Measurements from ENCODE around the gene SLC35D2. TPM values are rescaled to one million over a fixed set of nuclear protein-coding genes. Genes with fewer than 3 reads are reported as not detected.

SLC35D2 gene
- total RNA-seq, 1 experiment from 2014 or later, result 14.6 TPM

GRCh38 chr9:96367943-96368342 is 15.6 kb downstream of the SLC35D2 start:
- Mint-ChIP-seq H3K27ac (no peak overlapping the region), H3K36me3 (peaks cover 10% of the 10 kb centered on the region), H3K4me3 (no peak overlapping the region), H3K27me3 (ENCODE audit: low read depth) (no peaks in the 10 kb centered on the region), H3K4me1 (no peaks in the 10 kb centered on the region), H3K9me3 (peaks cover 6% of the 10 kb centered on the region; the same call in 1 of the 2 replicates)
- POLR2A ChIA-PET, result no interaction called here
- DNase-seq (ENCODE audit: low spot score) (no peak), ATAC-seq (no peak)
- CTCF ChIA-PET, result no interaction called here
- TF ChIP-seq MXD4 (CRISPR knock-in tag; IDR thresholded peaks at IDR 0.05; ENCODE audit: borderline replicate concordance) (no peak), HMGXB4 (CRISPR knock-in tag; IDR thresholded peaks at IDR 0.05) (no peak), FOXK1 (CRISPR knock-in tag; IDR thresholded peaks at IDR 0.05) (no peak), ETV6 (CRISPR knock-in tag; IDR thresholded peaks at IDR 0.05) (no peak), FOXP1 (CRISPR knock-in tag; IDR thresholded peaks at IDR 0.05; ENCODE audit: borderline replicate concordance) (no peak), TP53 (CRISPR knock-in tag; IDR thresholded peaks at IDR 0.05) (no peak), GABPB1 (CRISPR knock-in tag; IDR thresholded peaks at IDR 0.05) (no peak), PRRX2 (CRISPR knock-in tag; IDR thresholded peaks at IDR 0.05) (no peak)

- H3K4me1 Mint-ChIP-seq, result no peaks in the 10 kb centered on the region
- no peak for DNase-seq (ENCODE audit: low spot score)
- no peak for ATAC-seq
- no peak overlapping the region for H3K27ac Mint-ChIP-seq
- H3K9me3 Mint-ChIP-seq, result no peaks in the 10 kb centered on the region
- peaks cover 16% of the 10 kb centered on the region for H3K36me3 Mint-ChIP-seq
- CTCF ChIA-PET, result interaction anchor here (0.6 kb wide), 1 partner anchor 41 kb away, joined by 3 read pairs; no protein-coding TSS in a partner anchor
- POLR2A ChIA-PET, result interaction anchor here (0.6 kb wide), 1 partner anchor 1312 kb away, joined by 3 read pairs; no protein-coding TSS in a partner anchor
- H3K27me3 Mint-ChIP-seq (ENCODE audit: low read depth), result no peaks in the 10 kb centered on the region
- H3K4me3 Mint-ChIP-seq, result no peak overlapping the region
- no peak for TF ChIP-seq IRF1 (CRISPR knock-in tag; IDR thresholded peaks at IDR 0.05)
- TF ChIP-seq AFF4 (CRISPR knock-in tag; IDR thresholded peaks at IDR 0.05; ENCODE audit: borderline replicate concordance), result no peak
- no peak for TF ChIP-seq ATF1 (CRISPR knock-in tag; IDR thresholded peaks at IDR 0.05)
- TF ChIP-seq STAT6 (CRISPR knock-in tag; conservative IDR thresholded peaks at IDR 0.05; ENCODE audit: low read depth), result no peak
- no peak for TF ChIP-seq ESRRA (CRISPR knock-in tag; IDR thresholded peaks at IDR 0.05; ENCODE audit: borderline replicate concordance)
- no peak for TF ChIP-seq TEAD1 (CRISPR knock-in tag; IDR thresholded peaks at IDR 0.05)
- no peak for TF ChIP-seq AR (CRISPR knock-in tag; IDR thresholded peaks at IDR 0.05)
- no peak for TF ChIP-seq SOX15 (CRISPR knock-in tag; IDR thresholded peaks at IDR 0.05)
- TF ChIP-seq ETV6 (CRISPR knock-in tag; IDR thresholded peaks at IDR 0.05), result no peak
- no peak for TF ChIP-seq ZNF281 (CRISPR knock-in tag; IDR thresholded peaks at IDR 0.05)
- TF ChIP-seq MXD4 (CRISPR knock-in tag; IDR thresholded peaks at IDR 0.05; ENCODE audit: borderline replicate concordance), result no peak
- no peak for TF ChIP-seq KAT7 (CRISPR knock-in tag; IDR thresholded peaks at IDR 0.05; ENCODE audit: borderline replicate concordance)
Observed at GRCh38 chr9:96363175-96363967, 20.1 kb downstream of the SLC35D2 start.
